Activated gamma-delta T cell treated with Interleukin-2 at 50 U/mL for 16 hours (primary cell): ENCODE results near the gene WFDC10A.
"Not testable (repeated sequence)": the region's sequence is repeated elsewhere in the genome, so short reads cannot be mapped to it uniquely, and the experiment has no call there.

Source experiments
- DNase-seq: peaks from one replicate; pipeline ENCODE4 v3.0.0-alpha.2; 2020

WFDC10A gene

DNA sequence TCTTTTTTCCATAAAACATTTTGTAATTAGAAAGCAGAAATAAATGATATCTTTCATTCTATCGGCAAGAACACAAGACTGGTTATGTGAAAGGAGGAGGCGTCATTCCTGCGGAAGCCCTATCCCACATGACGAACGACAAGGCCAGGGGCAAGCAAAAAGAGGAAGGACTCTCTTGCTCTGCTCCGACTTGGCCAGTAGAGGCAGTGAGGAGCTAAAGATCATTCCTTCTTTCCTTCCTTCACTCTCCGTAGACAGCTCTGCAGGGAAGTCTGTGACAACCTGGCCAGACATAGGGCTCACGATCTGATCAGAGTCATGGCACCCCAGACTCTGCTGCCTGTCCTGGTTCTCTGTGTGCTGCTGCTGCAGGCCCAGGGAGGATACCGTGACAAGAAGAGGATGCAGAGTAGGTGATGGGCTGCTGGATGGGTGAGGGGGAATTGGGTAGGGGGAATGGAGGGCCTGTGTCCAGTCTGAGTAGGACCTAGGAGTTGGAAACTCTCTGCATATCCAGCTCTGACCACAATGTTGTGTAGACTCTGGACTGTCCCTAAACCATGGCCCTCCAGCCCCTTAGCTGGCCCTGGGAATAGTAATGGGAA, at the start of gene WFDC10A:
WFDC10A (plus strand) TSS at position 244 of the 605 bp plus-strand sequence; CDS start at position 319, 75 bp downstream.
- peak; percentile 5 for DNase-seq

DNA sequence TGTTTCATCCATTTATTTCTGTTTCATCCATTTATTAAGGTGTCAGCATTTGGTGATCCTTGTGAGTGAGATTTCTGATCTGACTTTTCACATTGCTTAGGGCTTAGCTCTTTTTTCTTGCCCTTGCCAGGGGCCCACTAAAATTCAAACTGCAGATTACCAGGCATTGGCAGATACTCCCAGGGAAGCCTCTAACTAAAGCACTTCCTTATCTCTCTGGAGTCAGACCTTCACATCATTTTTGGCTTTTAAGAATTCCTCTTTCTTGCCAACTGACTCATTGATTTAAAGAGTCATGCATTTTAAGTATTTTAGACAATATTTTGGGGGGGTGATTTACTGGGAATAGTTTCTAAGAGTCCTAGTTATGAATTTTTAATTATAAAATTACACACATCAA, 47.8 kb upstream of the WFDC10A start:
- DNase-seq = no peak

DNA sequence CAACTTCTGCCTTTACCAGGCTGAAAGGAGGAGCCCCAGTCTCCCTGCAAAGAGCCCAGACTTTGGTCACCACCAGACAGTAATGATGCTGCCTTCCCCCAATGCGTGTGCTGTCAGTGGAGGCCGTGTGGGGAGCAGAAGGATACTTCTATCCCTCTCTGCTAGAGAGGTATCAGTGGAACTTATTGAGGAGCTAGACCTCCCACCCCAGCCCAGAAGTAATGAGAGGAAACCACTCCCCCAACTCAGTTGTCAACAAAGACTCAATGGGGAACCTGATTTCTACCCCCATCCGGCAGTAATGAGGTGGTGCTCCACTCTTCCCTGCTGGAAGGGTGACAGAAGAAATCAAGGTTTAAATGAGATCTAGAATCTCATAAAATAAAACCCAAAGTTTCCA, 46.0 kb upstream of the WFDC10A start:
- no peak for DNase-seq

DNA sequence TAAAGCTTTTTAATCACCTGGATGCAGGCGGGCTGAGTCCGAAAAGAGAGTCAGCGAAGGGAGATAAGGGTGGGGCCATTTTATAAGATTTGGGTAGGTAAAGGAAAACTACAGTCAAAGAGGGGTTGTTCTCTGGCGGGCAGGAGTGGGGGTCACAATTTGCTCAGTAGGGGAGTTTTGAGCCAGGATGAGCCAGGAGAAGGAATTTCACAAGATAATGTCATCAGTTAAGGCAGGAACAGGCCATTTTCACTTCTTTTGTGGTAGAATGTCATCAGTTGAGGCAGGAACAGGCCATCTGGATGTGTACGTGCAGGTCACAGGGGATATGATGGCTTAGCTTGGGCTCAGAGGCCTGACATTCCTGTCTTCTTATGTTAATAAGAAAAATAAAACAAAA, 45.2 kb upstream of the WFDC10A start:
- DNase-seq = not testable (repeated sequence)

DNA sequence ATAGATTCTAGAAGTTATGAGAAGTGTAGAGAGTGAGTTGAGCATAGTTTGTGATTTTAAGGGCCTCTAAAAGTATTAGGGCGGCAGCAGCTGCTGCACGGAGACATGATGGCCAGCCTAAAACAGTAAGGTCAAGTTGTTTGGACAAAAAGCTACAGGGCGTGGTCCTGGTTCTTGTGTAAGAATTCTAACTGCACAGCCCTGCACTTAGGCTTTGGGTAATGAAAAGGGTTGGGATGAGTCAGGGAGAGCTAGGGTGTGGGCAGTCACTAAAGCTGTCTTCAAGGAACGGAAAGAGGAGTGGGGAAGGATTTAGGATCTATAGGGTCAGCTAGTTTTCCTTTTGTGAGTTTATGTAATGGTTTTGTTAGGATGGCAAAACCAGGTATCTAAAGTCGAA, 43.6 kb upstream of the WFDC10A start:
- not testable (repeated sequence) for DNase-seq

DNA sequence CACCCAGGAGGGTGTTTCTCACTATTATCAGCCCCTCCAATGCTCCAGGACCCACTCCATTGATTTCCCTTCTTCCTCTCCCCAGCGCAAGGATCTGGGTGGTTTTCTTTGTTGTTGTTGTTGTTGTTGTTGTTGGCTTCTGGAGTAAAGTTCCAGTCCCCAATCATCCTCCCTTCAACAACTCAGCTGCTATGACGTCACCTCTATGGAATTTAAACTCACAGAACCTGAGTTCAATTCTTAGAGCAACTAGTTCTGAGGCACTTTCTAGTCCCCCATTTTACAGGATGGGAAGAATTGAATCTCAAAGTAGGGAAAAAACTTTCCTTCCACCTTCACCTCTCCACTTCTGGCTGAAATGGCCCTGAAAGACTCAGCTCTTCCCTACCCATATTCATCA, 40.7 kb upstream of the WFDC10A start:
- no peak for DNase-seq

DNA sequence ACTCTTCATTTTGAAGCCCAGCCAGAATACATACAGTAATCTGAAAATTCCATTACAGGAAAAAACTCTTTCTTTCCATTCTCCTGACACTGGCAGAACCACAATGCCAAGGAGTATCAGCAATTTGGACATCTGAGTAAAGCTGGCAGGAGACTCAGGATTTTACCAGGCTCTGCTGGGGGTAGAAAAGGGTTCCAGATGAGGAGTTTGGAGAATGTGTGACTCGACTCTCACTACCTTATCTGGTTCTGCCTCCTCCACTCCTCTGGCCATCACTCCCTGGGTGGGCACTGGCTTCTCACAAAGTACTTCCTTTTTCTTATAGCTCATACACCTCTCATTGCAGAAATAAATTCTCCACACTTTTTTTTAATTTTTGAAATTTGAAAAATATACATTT, 39.8 kb upstream of the WFDC10A start:
- no peak for DNase-seq

DNA sequence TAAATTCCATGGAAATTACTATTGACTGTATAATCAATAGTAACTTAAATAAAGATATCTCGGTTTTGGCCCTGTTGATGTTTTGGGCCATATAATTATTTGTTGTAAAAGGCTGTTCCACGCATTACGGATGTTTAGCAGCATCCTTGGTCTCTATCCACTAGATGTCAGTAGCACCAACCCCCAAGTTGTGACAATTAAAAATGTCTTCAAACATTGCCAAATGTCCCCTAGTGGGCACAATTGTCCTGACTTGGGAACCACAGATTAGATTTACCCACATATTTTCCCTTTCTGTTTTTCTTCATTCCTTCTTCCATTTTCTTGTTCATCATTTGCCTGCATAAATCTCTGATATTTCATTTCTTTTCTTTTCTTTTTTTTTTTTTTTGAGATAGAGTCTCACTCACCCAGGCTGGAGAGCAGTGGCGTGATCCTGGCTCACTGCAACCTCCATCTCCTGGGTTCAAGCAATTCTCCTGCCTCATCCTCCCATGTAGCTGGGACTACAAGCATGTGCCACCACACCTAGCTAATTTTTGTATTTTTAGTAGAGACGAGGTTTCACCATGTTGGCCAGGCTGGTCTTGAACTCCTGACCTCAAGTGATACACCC, 36.9 kb upstream of the WFDC10A start:
- peak; percentile 6 for DNase-seq

DNA sequence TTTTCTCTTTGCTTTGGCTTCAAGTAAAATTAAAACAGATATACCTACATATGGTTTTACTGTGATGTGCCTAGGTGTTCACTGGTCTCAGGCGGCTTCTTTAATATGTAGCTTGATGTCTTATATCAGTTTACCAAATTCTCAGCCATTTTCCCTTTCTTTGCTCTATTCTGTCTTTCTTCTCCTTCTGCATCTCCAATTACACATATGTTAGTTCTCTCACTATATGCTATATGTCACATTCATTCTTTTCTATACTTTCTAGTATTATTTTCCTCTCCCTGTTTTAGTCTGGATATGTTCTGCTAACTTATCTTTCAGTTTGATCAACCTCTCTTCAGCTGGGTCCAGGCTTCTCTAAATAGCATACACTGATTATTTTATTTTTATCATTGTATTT, 36.0 kb upstream of the WFDC10A start:
- DNase-seq = no peak

DNA sequence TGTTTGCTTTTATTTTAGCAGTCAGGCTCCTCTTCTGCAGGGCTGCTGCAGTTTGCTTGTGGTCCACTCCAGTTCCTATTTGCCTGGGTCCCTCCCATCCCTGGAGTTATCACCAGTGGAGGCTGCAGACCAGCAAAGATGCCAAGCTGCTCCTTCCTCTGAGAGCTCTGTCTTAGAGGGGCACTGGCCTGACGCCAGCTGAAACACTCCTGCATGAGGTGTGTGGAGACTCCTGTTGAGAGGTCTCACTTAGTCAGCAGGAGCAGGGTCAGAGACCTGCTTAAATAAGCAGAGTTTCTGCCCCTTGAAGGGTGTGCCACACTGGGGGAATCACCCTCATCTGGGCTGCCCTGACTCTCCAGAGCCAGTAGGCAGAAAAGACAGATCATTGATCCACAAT, 34.3 kb upstream of the WFDC10A start:
- no peak for DNase-seq

DNA sequence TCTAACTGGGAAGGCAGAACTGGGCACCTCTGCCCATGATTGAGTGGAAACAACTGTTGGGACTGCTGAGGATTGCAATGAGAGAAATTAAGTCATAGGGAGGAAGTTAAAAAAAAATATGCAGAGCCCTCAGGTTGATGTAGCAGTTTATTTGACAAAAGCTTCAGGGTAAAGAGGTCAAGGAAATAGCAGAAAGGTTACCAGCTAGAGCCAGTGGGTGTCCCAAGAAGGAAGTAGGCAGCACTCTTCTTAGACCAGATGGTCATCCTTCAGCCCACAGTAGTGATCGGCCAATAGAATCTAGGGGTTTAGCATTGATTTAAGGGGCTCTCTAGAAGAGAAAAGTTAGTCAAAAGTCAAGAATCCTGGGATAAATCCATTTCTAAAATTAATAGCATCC, 21.7 kb upstream of the WFDC10A start:
- DNase-seq = no peak

DNA sequence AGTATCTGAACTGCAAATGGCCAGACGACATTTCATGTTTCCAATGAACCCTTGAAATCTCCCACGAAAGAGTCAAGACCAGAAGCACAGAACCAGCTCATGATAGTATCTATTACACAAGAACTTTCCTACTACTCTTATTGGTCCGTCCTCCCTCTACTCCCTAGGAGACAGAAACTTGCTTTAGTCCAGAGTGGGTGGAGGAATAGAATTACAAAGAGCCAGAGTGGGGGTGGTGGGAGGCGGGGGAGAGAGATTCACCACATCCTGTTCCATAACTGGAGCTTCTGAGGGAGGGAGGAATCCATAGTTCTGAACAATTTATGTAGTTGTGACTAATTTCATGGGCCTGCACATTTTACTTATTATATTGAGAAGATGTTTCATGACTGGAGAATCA, 18.5 kb upstream of the WFDC10A start:
- DNase-seq = no peak

DNA sequence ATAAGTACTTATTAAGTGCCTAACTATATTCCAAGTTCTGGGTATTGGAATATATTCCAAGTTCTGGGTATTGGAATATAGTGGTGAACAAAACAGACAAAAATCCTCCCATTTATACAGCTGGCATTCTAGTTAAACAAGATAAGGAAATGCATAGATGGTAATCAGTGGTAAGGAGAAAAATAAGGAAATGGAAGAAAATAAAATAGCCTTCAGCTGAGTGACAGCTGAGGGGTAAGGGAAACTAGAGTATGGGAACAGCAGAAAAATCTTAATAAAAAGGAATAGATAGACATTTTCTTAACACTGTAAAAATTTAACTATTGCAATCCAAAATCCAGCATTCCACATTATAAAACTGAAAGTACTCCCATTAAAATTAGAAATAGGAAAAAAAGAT, 17.2 kb upstream of the WFDC10A start:
- no peak for DNase-seq

DNA sequence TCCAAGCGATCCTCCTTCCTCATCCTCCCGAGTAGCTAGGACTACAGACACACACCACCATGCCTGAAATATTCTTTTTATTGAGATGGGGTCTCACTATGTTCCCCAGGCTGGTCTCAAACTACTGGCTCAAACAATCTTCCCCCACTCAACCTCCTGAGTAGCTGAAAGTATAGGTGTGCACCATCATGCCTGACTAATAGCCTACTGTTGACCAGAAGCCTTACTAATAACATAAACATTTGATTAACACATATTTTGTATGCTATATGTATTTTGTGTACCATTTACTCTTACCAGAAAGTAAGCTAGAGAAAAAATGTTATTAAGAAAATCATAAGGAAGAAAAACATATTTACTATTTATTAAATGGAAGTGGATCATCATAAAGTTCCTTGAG, 11.9 kb upstream of the WFDC10A start:
- no peak for DNase-seq

DNA sequence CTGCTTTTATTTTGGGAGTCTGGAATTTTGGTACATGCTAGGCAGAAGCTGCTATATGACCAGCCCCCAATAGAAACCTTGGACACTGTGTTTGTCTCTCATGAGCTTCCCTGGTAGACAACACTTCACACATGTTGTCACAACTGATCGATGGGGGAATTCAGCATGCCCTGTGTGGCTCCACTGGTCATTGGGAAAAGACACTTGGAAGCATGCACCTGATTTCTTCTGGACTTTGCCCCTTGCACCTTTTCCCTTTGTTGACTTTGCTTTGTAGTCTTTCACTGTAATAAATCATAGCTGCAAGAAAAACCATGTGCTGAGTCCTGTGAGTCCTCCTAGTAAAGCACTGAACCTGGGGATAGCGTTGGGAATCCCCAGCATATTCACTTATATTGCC, 7.9 kb upstream of the WFDC10A start:
- DNase-seq = no peak

DNA sequence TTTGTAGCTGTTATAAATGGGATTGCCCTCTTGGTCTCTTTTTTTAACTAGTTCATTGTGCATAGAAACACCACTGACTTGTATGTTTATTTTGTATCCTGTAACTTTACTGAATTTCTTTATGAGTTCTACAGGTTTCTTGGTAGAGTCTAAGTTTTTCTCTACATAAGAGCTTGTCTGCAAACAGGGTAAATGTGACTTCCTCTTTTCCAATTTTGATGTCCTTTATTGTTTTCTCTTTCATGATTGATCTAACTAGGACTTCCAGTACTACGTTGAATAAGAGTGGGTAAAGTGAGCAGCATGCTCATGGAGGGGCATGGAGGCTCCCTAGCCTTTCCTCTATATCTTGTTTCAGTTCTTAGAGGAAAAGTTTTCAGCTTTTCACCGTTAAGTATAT, 3.0 kb upstream of the WFDC10A start:
- DNase-seq = no peak

DNA sequence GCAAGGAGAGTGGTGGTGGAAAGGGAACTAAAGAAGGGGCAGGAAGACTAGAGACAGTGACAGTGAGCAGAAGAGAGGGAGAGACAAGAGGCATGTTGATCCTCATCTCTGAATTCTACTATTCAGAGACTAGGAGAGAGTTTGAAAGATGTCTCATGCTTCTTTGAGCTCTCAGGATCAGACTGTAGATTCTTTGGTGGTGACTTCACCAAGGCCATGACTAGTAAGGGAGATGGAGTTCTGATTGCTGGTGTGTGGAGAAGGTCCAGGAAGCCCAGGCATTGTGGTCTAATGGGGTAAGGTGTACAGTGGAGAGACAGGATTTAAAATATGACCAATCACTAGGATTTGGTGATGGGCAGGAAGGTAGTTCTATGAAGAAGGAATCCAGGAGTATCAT, 832 bp downstream of the WFDC10A start:
- no peak for DNase-seq

DNA sequence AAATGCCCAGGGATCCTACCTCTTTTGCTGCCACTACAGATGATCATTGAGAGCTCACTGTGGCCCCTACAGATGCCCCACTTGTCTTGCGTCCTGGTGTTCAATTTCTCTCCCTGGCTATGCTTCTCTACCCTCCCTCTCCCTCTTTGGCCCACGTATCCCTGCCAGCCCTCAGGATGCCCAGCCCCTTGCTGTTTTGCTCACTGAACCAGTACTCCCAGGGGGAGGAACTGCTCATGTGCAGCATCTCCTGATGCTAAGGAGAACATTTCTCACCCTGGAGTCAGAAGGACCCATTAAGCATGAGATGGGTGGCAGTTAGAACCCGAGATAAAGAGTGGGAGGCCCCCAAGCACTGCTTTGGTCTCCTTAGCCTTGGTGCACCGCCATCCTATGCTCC, 1.6 kb downstream of the WFDC10A start, which contains the start of gene WFDC9:
WFDC9 (minus strand) TSS at position 101 of the 400 bp plus-strand sequence. CDS start 21,103 bp downstream, outside the sequence.
- DNase-seq = no peak

DNA sequence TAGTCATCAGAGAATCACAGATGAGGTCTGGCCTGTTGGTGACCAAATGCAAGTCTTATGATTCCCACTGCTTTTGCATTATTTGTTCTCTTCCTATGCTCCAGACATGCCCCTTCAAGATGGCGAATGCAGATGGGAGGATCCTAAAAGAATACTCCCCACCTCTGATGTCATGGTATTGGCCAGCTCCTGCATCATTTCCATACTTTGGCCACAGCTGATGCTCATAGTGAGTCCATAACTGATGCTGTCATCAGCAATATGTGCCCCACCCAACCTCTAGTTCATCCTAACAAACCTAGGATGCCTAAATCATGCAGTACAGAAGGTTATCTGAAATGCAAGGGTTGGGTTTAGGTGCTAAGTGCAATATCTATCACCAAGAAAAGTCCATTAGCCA, 7.0 kb downstream of the WFDC10A start:
- no peak for DNase-seq

DNA sequence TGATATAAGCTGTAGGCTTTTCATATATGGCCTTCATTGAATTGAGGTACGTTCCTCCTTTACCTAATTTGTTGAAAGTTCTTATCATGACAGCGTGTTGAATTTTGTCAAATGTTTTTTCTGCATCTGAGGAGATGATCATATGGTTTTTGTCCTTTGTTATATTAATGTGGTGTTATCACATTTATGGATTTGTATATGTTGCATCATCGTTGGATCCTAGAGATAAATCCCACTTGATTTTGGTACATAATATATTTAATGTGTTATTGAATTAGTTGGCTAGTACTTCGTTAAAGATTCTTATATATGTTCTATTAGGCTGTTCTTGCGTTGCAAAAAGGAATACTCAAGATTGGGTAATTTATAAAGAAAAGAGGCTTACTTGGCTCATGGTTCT, 10.1 kb downstream of the WFDC10A start:
- DNase-seq = no peak

DNA sequence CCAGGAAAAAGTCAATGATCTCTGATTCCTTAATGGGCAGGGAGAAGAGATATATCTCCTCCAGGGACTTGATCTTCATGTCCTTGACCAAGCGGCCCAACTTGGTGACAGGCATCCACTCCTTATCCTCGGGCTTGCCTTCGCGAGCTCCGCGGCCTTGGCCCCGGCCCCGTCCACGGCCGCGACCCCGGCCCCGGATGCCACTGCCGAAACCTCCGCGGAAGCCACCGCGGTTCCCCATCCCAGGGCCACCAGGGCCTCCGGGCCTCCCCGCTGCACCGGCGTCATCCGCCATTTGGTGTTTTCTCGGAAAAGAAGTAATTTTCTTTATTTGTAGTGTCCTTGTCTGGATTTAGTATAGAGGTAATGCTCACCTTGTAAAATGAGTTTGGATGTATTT, 11.5 kb downstream of the WFDC10A start:
- DNase-seq = not testable (repeated sequence)

DNA sequence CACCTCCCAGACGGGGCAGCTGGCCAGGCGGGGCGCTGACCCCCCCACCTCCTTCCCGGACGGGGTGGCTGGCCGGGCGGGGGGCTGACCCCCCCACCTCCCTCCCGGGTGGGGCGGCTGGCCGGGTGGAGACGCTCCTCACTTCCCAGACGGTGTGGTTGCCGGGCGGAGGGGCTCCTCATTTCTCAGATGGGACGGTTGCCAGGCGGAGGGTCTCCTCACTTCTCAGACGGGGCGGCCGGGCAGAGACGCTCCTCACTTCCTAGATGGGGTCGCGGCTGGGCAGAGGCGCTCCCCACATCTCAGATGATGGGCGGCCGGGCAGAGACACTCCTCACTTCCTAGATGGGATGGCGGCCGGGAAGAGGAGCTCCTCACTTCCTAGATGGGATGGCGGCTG, 16.3 kb downstream of the WFDC10A start:
- DNase-seq = not testable (repeated sequence)

DNA sequence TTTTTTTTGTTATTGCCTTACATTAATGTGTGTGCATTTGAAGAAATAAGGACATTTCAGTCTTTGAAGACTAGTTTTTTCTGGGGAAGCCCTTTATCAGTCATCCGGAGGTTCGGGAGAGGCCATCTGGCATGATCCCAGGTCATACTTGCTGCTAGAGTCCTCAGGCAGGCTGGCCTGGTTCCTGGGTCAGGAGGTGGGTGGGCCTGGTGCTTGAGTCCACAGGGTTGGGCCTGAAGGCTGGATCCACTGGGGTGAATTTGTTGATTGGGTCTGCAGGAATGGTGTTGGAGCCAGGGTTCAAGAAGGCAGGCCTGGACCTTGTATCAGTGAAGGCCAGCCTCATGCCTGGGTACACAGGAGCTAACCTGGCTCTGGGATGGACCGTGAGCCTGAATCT, 17.3 kb downstream of the WFDC10A start:
- no peak for DNase-seq

DNA sequence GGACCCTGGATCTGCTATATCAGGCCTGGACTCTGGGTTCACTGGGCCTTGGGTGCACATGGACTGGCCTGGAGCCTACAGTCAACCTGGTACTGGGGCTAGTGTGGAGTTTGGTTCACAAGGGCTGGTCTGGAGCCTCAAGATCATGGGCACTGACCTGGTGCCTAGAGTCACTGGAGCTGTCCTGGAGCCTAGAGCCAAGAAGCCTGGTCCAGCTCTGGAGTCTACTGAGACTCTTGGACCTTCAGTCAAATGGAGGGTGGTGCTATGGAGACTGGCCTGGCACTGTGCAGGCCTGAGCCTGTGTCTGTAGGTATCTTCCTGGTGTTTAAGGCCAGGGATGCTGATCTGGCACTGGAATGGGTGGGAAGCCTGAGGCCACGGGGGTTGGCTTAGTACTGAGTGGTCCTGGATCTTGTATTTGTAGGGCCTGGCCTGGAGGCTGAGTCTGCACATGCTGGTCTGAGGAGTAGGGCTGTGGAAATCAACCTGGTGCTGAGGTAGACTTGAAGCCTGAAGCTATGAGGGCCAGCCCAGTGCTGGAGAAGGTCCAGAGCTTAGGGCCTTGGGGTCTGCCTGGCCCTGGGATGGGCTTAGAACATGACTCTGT, 18.0 kb downstream of the WFDC10A start:
- no peak for DNase-seq
